ENCODE results near the gene WDR36.

WDR36 gene

DNA sequence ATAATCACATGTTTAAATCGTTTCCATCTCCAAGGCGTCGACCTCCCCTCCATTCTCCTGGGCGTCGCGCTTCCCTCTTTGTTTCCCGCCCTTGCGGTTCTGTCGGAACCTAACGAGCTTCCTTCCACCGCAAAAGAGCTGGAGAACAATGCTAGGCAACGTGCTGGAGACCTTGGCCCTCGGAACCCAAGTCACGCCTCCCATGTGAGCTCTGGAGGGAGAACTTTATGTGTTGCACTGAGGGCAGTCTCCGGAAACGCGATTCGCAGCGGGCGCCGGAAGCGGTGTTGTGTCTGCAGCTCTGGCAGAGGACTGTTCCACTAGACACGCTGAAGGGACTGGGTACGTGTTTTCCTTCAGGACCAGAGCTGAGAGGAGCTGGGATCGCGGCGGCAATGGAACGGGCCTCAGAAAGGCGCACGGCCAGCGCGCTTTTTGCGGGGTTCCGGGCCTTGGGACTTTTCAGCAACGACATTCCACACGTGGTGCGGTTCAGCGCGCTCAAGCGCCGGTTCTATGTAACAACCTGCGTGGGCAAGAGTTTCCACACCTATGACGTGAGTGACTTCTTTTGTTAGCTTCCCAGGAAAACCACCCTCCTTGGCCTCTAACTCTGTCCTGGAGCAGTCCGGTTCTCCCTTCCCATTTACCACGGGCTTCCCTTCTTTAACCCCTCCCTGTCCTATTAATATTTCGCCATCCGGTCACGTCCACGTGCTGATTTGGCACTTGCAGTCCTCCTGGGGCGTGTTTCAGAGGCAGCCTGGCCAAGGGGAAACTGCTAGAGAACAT, at the start of gene WDR36:
WDR36 (plus strand) TSS at position 287 of the 792 bp plus-strand sequence; CDS start at position 396, 109 bp downstream.
- peak; percentile 38 to 93 (median 85) for DNase-seq

DNA sequence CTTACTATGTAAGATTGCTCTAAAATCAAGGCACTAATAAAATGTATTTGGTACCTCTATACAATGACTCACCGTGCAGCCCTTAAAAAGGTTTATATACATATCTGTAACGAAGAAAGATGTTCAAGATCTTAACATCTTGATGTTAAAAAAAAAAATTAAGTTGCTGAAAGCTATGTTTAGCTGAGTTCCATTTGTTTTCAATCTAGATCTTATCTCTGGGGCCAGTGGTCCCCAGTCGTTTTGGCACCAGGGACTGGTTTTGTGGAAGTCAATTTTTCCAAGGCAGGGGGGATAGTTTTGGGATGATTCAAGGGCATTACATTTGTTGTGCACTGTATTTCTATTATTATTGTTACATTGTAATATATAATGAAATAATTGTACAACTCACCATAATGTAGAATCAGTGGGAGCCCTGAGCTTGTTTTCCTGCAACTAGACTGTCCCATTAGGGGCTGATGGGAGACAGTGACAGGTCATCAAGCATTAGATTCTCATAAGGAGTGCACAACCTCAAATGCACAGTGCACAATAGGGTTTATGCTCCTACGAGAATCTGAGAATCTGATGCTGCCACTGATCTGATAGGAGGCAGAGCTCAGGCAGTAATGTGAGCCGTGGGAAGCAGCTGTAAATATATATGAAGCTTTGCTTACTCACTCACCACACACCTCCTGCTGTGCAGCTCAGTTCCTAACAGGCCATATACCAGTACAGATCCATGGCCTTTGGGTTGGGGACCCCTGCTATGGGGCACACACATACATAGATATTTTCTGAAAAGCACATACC, 48.2 kb upstream of the WDR36 start:
- DNase-seq: no peak

DNA sequence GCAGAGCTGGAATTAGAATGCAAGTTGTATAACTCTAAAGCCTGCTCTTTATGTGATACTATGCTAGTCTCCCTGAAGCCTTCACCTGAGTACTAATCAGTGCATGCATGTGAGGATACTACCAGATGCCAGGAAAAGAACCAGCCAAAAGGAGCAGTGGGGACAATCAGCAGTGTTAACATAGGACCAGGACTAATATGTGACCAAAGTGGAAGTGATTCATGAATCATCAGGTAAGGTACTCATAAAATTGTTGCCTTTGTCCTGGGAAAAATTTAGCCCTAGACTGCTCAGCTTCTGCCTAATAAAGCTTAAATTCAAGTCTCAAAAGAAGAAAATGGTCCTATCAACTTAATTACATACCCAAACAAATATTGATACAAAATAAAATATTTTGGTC, 34.1 kb upstream of the WDR36 start:
- DNase-seq: no peak

DNA sequence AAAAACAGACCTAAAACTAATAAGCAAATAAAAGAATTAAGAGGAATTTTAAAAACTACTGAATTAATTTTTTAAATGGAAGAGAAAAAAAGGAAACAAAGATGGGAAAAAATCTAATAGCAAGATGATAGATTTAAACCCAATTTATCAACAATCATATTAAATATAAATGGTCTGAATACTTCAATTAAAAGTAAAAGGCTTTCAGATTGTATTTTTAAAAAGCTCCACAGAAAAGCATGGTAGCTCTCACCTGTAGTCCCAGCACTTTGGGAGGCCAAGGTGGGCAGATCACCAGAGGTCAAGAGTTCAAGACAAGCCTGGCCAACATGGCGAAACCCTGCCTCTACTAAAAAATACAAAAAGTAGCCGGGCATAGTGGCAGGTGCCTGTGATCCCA, 32.0 kb upstream of the WDR36 start:
- no peak for DNase-seq

DNA sequence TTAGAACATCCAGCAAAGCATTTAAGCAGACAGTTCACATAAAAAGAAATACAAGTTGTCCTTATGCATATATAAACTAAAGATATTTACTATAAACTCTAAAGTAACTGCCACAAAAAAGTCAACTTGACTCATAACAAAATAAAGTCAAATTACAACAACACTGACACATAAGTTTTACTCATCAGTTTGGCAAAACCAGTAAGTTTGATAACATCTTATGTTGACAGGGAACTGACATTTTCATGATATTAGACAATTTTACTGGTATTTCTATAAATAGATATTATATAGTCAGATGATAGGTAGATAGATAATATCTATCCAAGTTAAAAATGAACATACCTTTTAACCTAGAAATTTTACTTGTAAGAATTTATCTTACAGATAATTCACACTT, 30.5 kb upstream of the WDR36 start:
- no peak for DNase-seq

DNA sequence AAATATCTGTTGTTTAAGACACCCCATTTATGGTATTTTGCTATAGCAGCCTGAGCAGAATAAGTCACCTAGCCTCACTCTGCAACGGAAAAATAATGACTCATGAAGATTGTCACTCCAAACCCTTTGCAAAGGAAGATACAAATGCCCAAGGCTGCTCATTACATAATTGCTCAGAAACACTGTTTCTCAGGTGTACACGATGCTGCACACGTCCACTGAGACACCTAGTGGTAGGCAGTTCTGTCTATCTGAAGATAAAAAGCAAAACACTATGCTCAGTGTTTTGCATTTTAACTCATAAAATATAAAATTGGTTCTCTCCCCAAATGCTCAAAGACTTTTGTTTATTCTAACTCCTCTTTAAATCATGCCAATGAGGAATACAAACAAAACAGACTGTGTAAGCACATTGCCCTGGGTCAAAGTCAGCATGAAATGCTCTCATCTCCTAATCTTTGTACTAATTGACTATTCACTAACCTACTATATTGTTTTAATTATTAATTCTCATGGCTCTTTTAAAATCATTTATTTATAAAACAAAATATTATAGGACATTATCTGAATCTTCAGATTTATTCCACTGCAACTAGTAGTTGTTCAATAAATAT, 28.3 kb upstream of the WDR36 start:
- peak in 2 of 56 donors; percentile 9 to 14 for DNase-seq

DNA sequence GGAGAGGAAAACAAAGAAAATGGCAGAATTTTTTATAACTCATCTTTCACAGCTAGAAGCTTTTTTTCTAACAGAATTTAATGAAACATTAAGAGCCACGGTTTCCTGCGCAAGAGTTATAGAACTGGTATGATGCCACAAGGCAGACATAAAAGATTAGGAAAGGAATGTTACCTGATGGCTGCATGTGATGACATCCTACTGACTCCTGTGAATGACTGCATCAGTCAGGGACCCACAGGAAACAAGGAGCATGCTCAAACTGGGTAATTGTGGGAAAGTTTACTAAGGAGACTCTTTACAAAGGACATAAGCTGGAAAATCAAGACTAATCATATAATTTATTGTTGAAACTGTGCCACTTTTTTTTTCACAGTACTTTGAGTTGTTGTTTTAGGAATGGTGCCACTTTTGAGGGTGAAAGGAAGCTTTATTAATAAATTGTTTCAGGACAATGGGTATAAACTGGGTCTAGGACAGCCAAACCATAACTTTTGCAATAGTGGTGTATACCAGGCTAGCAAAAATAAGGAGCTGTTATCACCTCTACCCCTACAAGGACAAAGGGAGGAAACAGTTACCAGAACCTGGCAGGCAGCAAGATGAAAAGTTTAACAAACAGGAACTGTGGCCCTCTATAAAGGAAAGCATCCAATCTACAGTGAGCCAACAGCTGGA, 25.7 kb upstream of the WDR36 start:
- no peak for DNase-seq

DNA sequence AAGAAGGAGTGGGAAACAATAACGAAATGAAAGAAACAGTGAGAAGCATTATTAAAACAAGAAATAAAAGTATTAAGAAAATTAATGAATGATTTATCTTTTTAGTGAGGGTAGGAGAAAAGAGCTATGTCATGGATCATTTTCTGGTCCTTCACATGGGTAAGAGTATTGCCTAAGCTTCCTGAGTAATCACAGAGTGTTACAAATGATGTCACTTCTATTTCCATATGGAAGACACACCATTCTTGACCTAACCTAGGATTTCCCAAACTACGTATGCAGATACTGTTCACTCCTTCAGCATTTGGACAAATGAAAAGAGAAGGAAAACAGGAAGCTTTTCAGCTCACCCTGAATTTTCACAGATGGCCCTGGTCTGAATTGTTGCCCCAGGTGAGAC, 23.9 kb upstream of the WDR36 start:
- no peak for DNase-seq

DNA sequence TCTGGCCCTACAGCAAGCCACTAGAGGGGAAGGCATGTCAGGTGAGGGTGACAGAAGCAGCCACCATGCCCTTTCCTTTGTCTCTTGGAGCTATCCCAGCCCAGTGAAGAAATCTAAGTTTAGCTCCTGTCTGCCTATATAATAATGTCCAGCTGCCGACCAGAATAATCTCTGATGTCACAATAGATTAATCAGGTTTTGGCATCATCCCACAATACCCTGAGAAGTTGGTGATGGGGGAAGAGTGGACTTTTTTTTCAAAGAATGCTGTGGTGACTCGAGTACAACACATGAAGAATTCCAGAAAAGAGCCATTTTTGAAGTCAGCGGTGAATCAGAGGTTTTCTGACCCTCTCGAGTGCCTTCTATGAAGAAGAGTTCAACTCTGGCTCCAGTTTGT, 22.3 kb upstream of the WDR36 start:
- DNase-seq: no peak

DNA sequence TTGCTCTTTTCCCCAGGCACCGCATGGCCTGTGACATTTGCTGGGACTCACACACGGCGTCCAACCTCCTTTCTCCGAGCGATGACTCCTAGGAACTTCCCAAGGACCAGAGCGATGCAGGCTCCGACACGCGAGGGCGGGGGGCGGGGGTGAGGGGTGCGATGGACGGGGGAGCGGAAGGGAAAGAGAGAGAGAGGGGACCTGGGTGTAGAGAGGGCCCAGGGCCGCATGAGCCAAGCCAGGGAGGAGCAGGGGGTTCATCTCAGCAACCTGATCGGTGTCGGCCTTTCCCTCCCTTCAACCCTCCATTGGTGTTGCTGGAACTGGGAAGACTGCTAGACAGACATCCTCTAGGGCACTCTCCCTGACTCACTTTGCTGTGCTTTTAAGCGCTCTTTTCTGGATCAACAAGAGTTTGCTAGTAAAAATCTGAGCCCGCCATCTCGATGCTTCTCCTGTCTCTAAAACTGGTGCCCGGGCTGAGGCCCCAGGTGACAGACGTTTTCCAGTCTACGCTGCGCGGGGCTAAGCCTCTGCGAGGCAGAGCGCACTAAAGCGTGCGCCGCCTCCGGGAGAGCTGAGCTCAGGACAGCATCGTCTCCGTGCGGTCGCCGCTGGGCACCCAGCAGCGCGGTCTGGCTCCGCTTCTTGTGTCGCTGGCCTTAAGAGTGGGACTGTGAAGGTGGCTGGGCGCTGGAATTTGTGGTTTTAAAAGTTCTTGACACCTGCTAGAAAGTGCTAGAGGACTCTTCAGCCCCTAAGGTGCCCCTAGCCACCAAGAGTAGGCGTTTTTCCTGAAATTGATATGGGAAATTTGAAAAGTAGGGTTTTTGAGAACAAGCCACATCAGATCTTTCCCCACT, 21.6 kb upstream of the WDR36 start:
- peak in 2 of 56 donors; percentile 1 to 2 for DNase-seq

DNA sequence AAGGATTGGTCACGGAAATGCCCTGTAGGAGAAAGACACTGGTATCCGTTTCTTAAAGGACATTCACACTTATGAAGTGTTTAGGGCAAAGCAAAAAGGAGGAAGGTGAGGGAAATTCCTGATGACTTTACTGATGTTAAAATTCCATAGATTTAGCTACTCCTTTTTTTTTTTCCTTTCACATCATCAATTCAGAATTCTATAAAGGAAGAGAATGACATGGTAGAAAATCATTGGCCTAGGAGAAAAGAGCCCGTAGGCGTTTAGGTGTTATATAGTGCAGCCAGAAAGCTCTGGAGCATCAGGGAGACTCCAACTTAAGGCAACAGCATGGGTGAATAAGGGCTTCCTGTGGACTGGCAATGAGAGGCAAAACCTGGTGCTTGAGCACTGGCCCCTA, 20.7 kb upstream of the WDR36 start, which contains the start of gene TSLP:
TSLP (plus strand) TSS at position 301 of the 400 bp plus-strand sequence. CDS start 178 bp downstream, outside the sequence.
- no peak for DNase-seq

DNA sequence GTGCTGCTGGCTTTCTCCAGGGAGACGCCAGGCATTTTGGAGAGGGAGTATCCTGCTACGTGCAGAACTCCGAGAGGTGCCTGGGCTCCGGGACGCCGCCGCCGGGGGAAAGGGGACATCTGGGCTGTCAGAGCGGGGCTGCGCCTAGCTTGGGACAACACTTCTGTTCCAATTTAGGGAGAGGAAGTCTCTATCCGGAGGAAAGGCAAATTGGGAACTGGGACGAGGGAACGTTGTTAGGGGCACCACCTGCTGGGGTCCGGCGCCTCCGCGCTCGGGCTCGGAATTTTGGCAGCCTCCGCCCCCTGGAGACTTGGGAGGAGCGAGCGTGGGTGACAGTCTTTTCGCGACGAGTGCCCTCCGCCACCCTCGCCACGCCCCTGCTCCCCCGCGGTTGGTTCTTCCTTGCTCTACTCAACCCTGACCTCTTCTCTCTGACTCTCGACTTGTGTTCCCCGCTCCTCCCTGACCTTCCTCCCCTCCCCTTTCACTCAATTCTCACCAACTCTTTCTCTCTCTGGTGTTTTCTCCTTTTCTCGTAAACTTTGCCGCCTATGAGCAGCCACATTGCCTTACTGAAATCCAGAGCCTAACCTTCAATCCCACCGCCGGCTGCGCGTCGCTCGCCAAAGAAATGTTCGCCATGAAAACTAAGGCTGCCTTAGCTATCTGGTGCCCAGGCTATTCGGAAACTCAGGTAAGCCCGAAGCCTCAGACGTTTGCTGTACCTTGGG, 19.0 kb upstream of the WDR36 start:
- peak in 11 of 56 donors; percentile 2 to 65 (median 6) for DNase-seq

DNA sequence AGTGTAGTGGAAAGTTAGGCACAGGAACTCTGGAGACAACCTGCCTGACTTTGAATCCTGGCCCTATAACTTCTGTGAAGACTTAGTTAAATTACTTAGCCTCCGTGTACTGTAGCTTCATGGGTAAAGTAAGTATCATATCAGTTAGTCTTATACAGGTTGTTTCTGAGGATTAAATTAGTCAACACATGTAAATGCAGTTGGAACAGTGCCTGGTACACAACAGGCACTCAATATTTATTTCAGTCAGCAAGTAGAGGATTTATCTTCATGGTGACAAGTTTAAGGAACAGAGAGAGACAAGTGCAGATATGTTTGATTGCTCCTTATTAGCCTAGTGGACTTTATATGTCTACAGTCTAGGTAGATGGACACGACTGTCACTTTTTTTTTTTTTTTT, 17.9 kb upstream of the WDR36 start:
- DNase-seq: no peak

DNA sequence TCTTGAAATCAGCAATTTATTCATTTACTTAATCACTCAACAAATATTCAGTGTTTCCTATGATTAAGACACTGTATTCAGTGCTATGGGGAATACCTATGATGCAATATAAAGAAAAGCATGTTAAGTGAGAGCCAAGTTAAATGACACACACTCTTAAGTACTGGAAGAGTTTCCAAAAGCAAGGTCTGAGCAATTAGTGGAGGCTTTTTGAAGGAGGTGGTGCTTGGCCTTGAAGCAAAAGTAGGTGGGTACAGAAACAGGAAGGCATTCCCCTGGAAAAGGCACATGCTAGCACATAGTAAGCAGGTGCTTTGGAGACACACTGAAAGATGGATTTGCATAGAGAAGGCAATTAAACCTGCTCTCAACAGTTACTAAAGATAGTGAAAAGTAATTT, 16.6 kb upstream of the WDR36 start:
- DNase-seq: no peak

DNA sequence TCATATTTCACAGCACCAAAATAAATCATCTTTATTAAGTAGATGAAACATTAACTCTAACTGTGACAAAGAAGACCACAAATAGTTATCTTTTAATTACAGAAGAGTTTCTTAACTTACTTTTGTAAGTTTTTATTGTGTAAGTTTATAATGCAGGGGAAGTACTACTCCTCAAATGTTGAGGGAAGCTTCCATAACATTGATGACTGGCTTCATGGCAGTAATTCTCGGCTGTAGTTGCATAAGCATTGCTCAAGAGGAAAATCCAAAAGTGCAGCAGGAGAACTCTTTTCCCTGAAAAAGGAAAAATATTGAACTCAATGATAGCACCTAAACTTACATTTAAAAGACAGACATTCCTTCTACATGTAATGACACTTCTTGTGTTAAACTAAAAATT, 16.1 kb upstream of the WDR36 start:
- DNase-seq: no peak

DNA sequence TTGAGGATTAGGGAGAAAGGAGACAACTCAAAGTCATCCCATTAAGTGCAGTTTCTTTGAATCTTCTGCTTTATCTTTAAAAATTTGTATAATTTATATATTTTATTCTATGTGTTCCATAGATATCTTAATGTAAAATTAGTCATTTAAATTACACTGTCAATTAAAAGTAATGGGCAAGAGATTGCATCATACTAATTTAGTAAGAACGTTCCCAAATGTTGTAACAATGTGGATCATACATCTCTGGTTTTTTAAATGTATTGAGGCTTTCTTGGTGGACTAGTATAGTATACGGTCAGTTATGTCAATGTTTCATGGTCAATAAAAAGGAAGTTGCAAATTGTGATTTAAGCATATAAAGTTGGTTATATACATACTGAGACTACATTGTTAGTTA, 14.5 kb upstream of the WDR36 start:
- DNase-seq: no peak

DNA sequence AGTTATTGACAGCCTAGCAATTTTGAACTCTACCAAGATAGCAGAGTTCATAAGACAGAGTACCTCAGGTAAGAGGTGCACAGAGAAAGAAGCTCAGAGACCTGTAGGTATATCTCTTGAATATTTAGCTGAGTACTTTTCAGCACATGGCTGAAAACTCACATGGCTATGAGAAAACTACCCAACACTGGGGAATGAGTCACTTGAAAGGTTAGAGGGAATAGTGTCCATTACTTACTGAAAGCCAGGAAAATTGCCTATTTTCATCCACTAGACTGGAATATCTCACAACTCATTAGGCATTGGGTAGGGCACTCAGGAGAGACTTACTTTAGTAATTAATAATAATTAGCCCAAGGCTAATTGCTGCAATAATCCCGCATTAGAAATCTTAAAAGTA, 12.3 kb upstream of the WDR36 start:
- DNase-seq: no peak

DNA sequence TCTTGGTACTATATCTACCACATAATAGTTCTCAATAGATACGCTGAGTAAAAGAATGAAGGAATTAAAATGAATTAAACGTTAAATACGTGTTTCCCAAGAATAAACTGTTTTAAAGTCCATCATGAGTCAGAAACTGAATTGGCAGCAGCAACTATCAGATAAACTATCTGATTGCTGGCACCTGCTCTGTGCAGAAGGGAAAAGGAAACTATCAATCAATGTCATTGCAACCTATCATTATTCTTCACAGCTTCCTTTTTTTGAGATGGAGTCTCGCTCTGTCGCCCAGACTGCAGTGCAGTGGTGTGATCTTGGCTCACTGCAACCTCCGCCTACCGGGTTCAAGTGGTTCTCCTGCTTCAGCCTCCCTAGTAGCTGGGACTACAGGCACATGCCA, 8.8 kb upstream of the WDR36 start:
- no peak for DNase-seq

DNA sequence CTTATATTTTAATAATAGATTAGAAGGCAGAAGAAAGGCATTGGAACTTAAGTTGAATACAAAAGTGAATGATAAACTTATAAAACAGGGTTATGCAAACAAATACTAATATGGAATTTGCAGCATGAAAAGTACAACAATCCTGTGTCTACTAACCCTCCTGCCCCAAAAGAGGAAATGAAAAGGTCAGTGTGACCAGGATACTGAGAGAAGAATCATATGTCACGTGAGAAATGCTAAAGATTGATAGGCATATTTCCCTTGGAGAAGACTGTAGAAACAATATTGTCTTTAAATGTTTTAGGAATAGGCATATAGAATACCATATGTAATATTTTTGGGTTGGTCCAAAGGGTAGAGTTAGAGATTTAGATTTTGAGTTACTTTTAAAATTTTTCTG, 3.8 kb downstream of the WDR36 start:
- no peak for DNase-seq
